Endothelial cell of coronary artery (primary cell): ENCODE data around the gene KRTAP19-2. TPM values are rescaled to one million over a fixed set of nuclear protein-coding genes. Genes with fewer than 3 reads are reported as not detected.

Experiments
- total RNA-seq: library from RNA; depleted of rRNA; stranded (reverse); fragments of >200 nt; gene quantifications from 2 replicates; pipeline ENCODE4 v1.2.3, GENCODE V29; 2014

Gene KRTAP19-2, protein sequence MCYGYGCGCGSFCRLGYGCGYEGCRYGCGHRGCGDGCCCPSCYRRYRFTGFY
- total RNA-seq = not detected in 2 replicates

DNA sequence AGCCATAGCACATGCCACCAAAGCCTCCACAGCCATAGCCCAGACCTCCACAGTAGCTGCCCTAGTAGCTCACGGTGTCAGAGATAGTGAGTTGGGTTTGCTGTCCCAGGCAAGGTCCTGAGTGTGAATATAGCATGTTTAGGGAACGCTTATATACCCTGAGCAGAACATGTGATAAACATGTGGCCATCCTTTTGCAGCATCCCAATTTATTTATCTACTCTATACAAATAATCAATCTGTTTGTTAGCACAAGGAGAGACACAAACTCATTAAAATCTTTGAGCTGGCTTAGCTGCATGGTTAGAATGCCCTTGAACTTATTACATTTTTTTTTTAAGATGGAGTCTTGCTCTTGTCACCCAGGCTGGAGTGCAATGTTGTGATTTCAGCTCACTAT is at the start of gene KRTAP19-2:
KRTAP19-2 (minus strand) TSS at position 101 of the 400 bp plus-strand sequence; CDS start at position 13, 88 bp downstream.

DNA sequence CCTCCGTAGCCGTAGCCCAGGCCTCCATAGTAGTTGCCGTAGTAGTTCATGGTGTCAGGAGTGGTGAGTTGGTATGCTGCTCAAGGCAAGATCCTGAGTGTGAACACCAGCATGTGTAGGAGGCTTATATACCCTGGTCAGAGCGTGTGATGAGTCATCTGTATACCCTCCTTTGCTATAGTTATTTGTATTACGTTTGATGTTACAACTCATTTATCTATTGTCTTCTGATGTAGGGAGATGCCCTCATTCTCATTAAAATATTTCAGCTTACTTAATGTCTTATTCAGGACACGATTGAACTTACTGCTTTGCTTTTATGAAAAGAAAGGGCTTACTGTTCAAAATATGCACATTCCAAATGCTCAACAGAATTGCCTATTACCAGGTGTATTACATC is 14.8 kb upstream of the KRTAP19-2 start, which contains the start of gene KRTAP19-5:
KRTAP19-5 (minus strand) TSS at position 101 of the 400 bp plus-strand sequence; CDS start at position 50, 51 bp downstream.

DNA sequence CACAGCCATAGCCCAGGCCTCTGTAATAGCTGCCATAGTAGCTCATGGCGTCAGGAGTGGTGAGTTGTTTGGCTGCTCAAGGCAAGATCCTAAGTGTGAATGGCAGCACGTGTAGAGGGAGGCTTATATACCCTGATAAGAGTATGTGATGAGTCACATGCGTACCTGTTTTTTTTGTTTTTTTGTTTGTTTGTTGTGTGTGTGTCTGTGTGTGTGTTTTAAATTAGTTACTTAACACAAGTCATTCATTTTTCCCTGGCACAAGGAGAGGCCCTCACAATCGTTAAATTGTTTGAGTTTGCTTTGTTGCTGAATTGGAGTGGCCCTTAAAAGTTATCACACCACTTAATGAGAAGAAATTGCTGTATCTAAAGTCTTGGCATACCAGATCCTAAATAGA is 9.8 kb upstream of the KRTAP19-2 start, which contains the start of gene KRTAP19-4:
KRTAP19-4 (minus strand) TSS at position 101 of the 400 bp plus-strand sequence; CDS start at position 46, 55 bp downstream.

DNA sequence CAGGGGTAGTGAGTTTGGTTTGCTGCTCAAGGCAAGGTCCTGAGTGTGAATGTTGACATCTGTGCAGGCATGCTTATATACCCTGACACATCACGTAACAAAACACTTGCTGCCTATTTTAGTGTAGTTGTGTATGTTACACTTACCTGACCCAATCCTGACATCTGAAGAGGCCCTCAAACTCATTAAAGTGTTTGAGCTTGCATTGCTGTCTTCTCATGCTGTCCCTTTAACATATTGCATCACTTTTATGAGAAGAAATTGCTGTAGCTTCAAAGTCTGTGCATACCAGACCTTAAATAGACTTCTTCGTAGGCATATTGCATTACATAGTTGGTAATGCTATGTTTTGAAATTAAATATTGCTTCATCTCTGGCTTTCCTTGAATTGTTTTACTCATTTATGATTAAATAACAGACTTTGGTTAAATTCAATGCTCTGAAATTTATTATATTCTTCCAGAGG is 4.8 kb upstream of the KRTAP19-2 start, which contains the start of gene KRTAP19-3:
KRTAP19-3 (minus strand) TSS at position 51 of the 466 bp plus-strand sequence. CDS start 56 bp downstream, outside the sequence.

DNA sequence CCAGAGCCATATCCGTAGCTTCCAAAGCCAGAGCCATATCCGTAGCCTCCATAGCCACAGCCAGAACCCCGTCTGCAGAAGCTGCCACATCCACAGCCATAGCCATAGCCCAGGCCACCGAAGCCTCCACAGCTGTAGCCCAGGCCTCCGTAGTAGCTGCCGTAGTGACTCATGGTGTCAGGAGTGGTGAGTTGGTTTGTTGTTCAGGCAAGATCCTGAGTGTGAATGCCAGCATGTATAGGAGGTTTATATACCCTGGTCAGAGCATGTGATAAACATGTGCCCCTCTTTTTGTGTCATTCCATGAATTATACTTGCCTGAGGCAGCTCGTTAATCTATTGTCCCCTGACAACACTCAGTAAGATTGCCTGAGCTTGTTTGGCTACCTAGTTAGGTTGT is 7.1 kb downstream of the KRTAP19-2 start, which contains the start of gene KRTAP19-1:
KRTAP19-1 (minus strand) TSS at position 223 of the 400 bp plus-strand sequence; CDS start at position 173, 50 bp downstream.

DNA sequence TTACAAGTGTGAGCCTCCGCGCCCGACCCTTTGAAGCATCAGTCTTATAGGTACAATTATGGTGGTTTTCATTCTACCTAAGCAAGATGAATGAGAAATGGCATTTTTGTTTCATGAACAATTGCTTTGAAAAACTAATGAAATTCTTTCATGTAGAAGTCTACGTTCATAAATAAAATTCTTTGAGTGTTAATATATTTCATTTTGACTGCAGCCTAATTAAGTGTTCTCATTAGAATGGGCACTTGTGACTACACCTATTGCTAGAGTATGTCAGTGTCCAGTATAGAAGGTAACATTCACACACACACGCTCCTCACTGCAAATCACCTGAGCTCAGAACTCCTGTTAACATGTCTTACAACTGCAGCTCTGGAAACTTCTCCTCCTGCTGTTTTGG is 47.3 kb downstream of the KRTAP19-2 start, which contains the start of gene KRTAP15-1:
KRTAP15-1 (plus strand) TSS at position 301 of the 400 bp plus-strand sequence; CDS start at position 354, 53 bp downstream.

Other genes starting within 250 kb of the KRTAP19-2 start
- not detected in 2 replicates for gene KRTAP24-1, start 204.5 kb downstream of the KRTAP19-2 start, total RNA-seq
- gene KRTAP25-1, start 197.9 kb downstream of the KRTAP19-2 start, total RNA-seq = not detected in 2 replicates
- not detected in 2 replicates for gene KRTAP26-1, start 167.1 kb downstream of the KRTAP19-2 start, total RNA-seq
- gene KRTAP27-1, start 149.7 kb downstream of the KRTAP19-2 start, total RNA-seq = not detected in 2 replicates
- gene KRTAP23-1, start 138.8 kb downstream of the KRTAP19-2 start, total RNA-seq = not detected in 2 replicates
- gene KRTAP13-2, start 115.2 kb downstream of the KRTAP19-2 start, total RNA-seq = not detected in 2 replicates
- not detected in 2 replicates for gene KRTAP13-1, start 91.4 kb downstream of the KRTAP19-2 start, total RNA-seq
- not detected in 2 replicates for gene KRTAP13-3, start 61.5 kb downstream of the KRTAP19-2 start, total RNA-seq
- gene KRTAP13-4, start 57.2 kb downstream of the KRTAP19-2 start, total RNA-seq = not detected in 2 replicates
- not detected in 2 replicates for gene KRTAP15-1, start 47.2 kb downstream of the KRTAP19-2 start, total RNA-seq
- gene KRTAP19-1, start 7.1 kb downstream of the KRTAP19-2 start, total RNA-seq = not detected in 2 replicates
- gene KRTAP19-3, start 4.6 kb upstream of the KRTAP19-2 start, total RNA-seq = not detected in 2 replicates
- gene KRTAP19-4, start 9.7 kb upstream of the KRTAP19-2 start, total RNA-seq = not detected in 2 replicates
- not detected in 2 replicates for gene KRTAP19-5, start 14.7 kb upstream of the KRTAP19-2 start, total RNA-seq
- gene KRTAP19-6, start 54.4 kb upstream of the KRTAP19-2 start, total RNA-seq = not detected in 2 replicates
- not detected in 2 replicates for gene KRTAP19-7, start 73.9 kb upstream of the KRTAP19-2 start, total RNA-seq
- gene KRTAP22-2, start 103.0 kb upstream of the KRTAP19-2 start, total RNA-seq = not detected in 2 replicates
- gene KRTAP6-3, start 105.0 kb upstream of the KRTAP19-2 start, total RNA-seq = not detected in 2 replicates
- not detected in 2 replicates for gene KRTAP6-2, start 111.5 kb upstream of the KRTAP19-2 start, total RNA-seq
- gene KRTAP22-1, start 113.7 kb upstream of the KRTAP19-2 start, total RNA-seq = not detected in 2 replicates
- gene KRTAP6-1, start 126.5 kb upstream of the KRTAP19-2 start, total RNA-seq = not detected in 2 replicates
- not detected in 2 replicates for gene KRTAP20-1, start 129.0 kb upstream of the KRTAP19-2 start, total RNA-seq
- not detected in 2 replicates for gene KRTAP20-4, start 133.2 kb upstream of the KRTAP19-2 start, total RNA-seq
- not detected in 2 replicates for gene KRTAP20-2, start 147.8 kb upstream of the KRTAP19-2 start, total RNA-seq
- gene KRTAP20-3, start 155.4 kb upstream of the KRTAP19-2 start, total RNA-seq = not detected in 2 replicates
- gene KRTAP21-3, start 231.3 kb upstream of the KRTAP19-2 start, total RNA-seq = not detected in 2 replicates